ENCODE measurements around the gene DNAJB1. TPM values are rescaled to one million over a fixed set of nuclear protein-coding genes. Genes with fewer than 3 reads are reported as not detected.
A peak's percentile ranks its signal among the peaks of the same experiment; 100 is the strongest.

DNAJB1 gene
- total and polyA plus RNA-seq, 2 of the 13 experiments (the other 11 are each of a cell fraction or from before 2014, with no cell fraction given) = 87.5 to 97.3 TPM

GRCh38 chr19:14519860-14520407 lies 1.7 kb upstream of the DNAJB1 start (continued):
- TF ChIP-seq MAZ (IDR thresholded peaks at IDR 0.05; ENCODE audit: borderline replicate concordance, low read depth, low read length) = no peak
- TF ChIP-seq MAZ (CRISPR knock-in tag; IDR thresholded peaks at IDR 0.05; ENCODE audit: low read depth) = no peak; the same call in 1 of the 2 replicates
- no peak for TF ChIP-seq ZNF781 (CRISPR knock-in tag; IDR thresholded peaks at IDR 0.05; ENCODE audit: borderline replicate concordance, not compliant biosample characterization)
- no peak for TF ChIP-seq ZFYVE20 (CRISPR knock-in tag; IDR thresholded peaks at IDR 0.05; ENCODE audit: borderline replicate concordance, low read depth)
- peak; percentile 89; the same call in 1 of the 2 replicates for TF ChIP-seq ZBTB26 (CRISPR knock-in tag; IDR thresholded peaks at IDR 0.05; ENCODE audit: borderline replicate concordance)
- TF ChIP-seq ZNF567 (CRISPR knock-in tag; IDR thresholded peaks at IDR 0.05; ENCODE audit: borderline replicate concordance) = no peak
- TF ChIP-seq ZNF598 (CRISPR knock-in tag; IDR thresholded peaks at IDR 0.05; ENCODE audit: borderline replicate concordance) = no peak
- peak; percentile 77; the same call in 1 of the 2 replicates for TF ChIP-seq IRF2 (CRISPR knock-in tag; IDR thresholded peaks at IDR 0.05)
- peak; percentile 80 for TF ChIP-seq RCOR2 (CRISPR knock-in tag; IDR thresholded peaks at IDR 0.05)
- peak; percentile 87 for TF ChIP-seq MED1 (CRISPR knock-in tag; IDR thresholded peaks at IDR 0.05)
- no peak for TF ChIP-seq ZC3H4 (CRISPR knock-in tag; IDR thresholded peaks at IDR 0.05; ENCODE audit: borderline replicate concordance)
- peak; percentile 71; the same call in 1 of the 2 replicates for TF ChIP-seq ZSCAN21 (CRISPR knock-in tag; IDR thresholded peaks at IDR 0.05; ENCODE audit: borderline replicate concordance)
- TF ChIP-seq KAT2B (IDR thresholded peaks at IDR 0.05; ENCODE audit: borderline replicate concordance, low read depth, low read length) = no peak
- no peak for TF ChIP-seq FOXP1 (IDR thresholded peaks at IDR 0.05)
- TF ChIP-seq FOXP1 (CRISPR knock-in tag; IDR thresholded peaks at IDR 0.05) = peak; percentile 50; the same call in 1 of the 2 replicates
- TF ChIP-seq JUN (CRISPR knock-in tag; IDR thresholded peaks at IDR 0.05) = no peak
- no peak for TF ChIP-seq CAMTA2 (CRISPR knock-in tag; IDR thresholded peaks at IDR 0.05; ENCODE audit: borderline replicate concordance)
- TF ChIP-seq ZFP36L1 (CRISPR knock-in tag; IDR thresholded peaks at IDR 0.05) = no peak; the same call in 1 of the 2 replicates
- TF ChIP-seq ZNF460 (CRISPR knock-in tag; IDR thresholded peaks at IDR 0.05; ENCODE audit: borderline replicate concordance) = no peak
- TF ChIP-seq ZNF672 (CRISPR knock-in tag; IDR thresholded peaks at IDR 0.05) = no peak
- TF ChIP-seq, protein P1, sequence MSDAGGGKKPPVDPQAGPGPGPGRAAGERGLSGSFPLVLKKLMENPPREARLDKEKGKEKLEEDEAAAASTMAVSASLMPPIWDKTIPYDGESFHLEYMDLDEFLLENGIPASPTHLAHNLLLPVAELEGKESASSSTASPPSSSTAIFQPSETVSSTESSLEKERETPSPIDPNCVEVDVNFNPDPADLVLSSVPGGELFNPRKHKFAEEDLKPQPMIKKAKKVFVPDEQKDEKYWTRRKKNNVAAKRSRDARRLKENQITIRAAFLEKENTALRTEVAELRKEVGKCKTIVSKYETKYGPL (CRISPR knock-in tag; IDR thresholded peaks at IDR 0.05) = peak; percentile 39; the same call in 1 of the 2 replicates
- TF ChIP-seq NR0B2 (CRISPR knock-in tag; IDR thresholded peaks at IDR 0.05) = no peak
- 0 out of 2 replicates have a peak, but pooled peaks have one; percentile 24 for TF ChIP-seq RFXAP (CRISPR knock-in tag; IDR thresholded peaks at IDR 0.05; ENCODE audit: borderline replicate concordance)
- no peak for TF ChIP-seq TRIM24 (CRISPR knock-in tag; IDR thresholded peaks at IDR 0.05)
- no peak for TF ChIP-seq GFI1 (CRISPR knock-in tag; IDR thresholded peaks at IDR 0.05; ENCODE audit: borderline replicate concordance)
- TF ChIP-seq ZNF776 (CRISPR knock-in tag; IDR thresholded peaks at IDR 0.05) = no peak
- TF ChIP-seq ZNF589 (CRISPR knock-in tag; conservative IDR thresholded peaks at IDR 0.05) = no peak
- no peak for TF ChIP-seq SYNCRIP (IDR thresholded peaks at IDR 0.05; ENCODE audit: insufficient read depth, low read depth, low read length)
